Activated naive CD8-positive, alpha-beta T cell treated with anti-CD3 and anti-CD28 coated beads for 36 hours (primary cell): ENCODE measurements around the gene PTPRF. TPM values are rescaled to one million over a fixed set of nuclear protein-coding genes. Genes with fewer than 3 reads are reported as not detected.
"Not testable (repeated sequence)": the region's sequence is repeated elsewhere in the genome, so short reads cannot be mapped to it uniquely, and the experiment has no call there.

ENCODE experiments used
- DNase-seq: peaks from one replicate; pipeline ENCODE4 v3.0.0; 2021
- H3K27ac Mint-ChIP-seq: one replicate; pipeline ENCODE4 v1.8.0; 2022; ENCODE audit warnings: mild to moderate bottlenecking, moderate library complexity, mixed read lengths
- H3K27me3 Mint-ChIP-seq: one replicate; pipeline ENCODE4 v1.8.0; 2022; ENCODE audit warnings: mild to moderate bottlenecking, mixed read lengths
- H3K36me3 Mint-ChIP-seq: one replicate; pipeline ENCODE4 v1.8.0; 2021; ENCODE audit warnings: mild to moderate bottlenecking, mixed read lengths
- H3K4me1 Mint-ChIP-seq: one replicate; pipeline ENCODE4 v1.8.0; 2021; ENCODE audit warnings: mixed read lengths
- H3K4me3 Mint-ChIP-seq: one replicate; pipeline ENCODE4 v1.8.0; 2022; ENCODE audit warnings: mild to moderate bottlenecking, moderate library complexity, mixed read lengths
- H3K9me3 Mint-ChIP-seq: one replicate; pipeline ENCODE4 v1.8.0; 2022; ENCODE audit warnings: mixed read lengths
- total RNA-seq, 2 experiments: library from RNA; stranded (reverse); gene quantifications; one replicate each; pipeline ENCODE4 v1.2.3, GENCODE V29; 2021

The PTPRF gene
- total RNA-seq, 2 experiments from 2014 or later: 3.1 to 3.6 TPM

GRCh38 chr1:43645461-43645860 is 114.8 kb downstream of the PTPRF start:
- Mint-ChIP-seq H3K4me1 (peaks cover 2% of the 10 kb centered on the region), H3K4me3 (no peak overlapping the region), H3K27ac (no peak overlapping the region), H3K9me3 (no peaks in the 10 kb centered on the region), H3K36me3 (peaks cover under 1% of the 10 kb centered on the region), H3K27me3 (no peaks in the 10 kb centered on the region)
- DNase-seq: no peak

- not testable (repeated sequence) for DNase-seq, H3K27ac Mint-ChIP-seq, H3K27me3 Mint-ChIP-seq, H3K4me3 Mint-ChIP-seq, H3K36me3 Mint-ChIP-seq, H3K9me3 Mint-ChIP-seq
- peaks cover 15% of the 10 kb centered on the region for H3K4me1 Mint-ChIP-seq
These were observed 116.6 kb downstream of the PTPRF start for GRCh38 chr1:43647331-43647730.

GRCh38 chr1:43648221-43648847 is 117.7 kb downstream of the PTPRF start:
- H3K4me3 Mint-ChIP-seq: peak overlapping the region; percentile 97
- H3K9me3 Mint-ChIP-seq: no peaks in the 10 kb centered on the region
- no peak for DNase-seq
- no peak overlapping the region for H3K27ac Mint-ChIP-seq
- no peaks in the 10 kb centered on the region for H3K27me3 Mint-ChIP-seq
- H3K36me3 Mint-ChIP-seq: peaks cover 7% of the 10 kb centered on the region
- peaks cover 20% of the 10 kb centered on the region for H3K4me1 Mint-ChIP-seq

GRCh38 chr1:43648876-43649477 is 118.3 kb downstream of the PTPRF start:
- no peaks in the 10 kb centered on the region for H3K9me3 Mint-ChIP-seq
- peaks cover 24% of the 10 kb centered on the region for H3K4me1 Mint-ChIP-seq
- H3K4me3 Mint-ChIP-seq: peak overlapping the region; percentile 97
- H3K27me3 Mint-ChIP-seq: no peaks in the 10 kb centered on the region
- peaks cover 12% of the 10 kb centered on the region for H3K36me3 Mint-ChIP-seq
- DNase-seq: peak; percentile 14
- H3K27ac Mint-ChIP-seq: peak overlapping the region; percentile 98

- H3K27ac Mint-ChIP-seq: peak overlapping the region; percentile 98
- peak overlapping the region; percentile 97 for H3K4me3 Mint-ChIP-seq
- H3K36me3 Mint-ChIP-seq: peaks cover 15% of the 10 kb centered on the region
- peaks cover 26% of the 10 kb centered on the region for H3K4me1 Mint-ChIP-seq
- no peaks in the 10 kb centered on the region for H3K27me3 Mint-ChIP-seq
- DNase-seq: peak; percentile 90
- H3K9me3 Mint-ChIP-seq: no peaks in the 10 kb centered on the region
These were observed 119.8 kb downstream of the PTPRF start for GRCh38 chr1:43650310-43651085.

- peak overlapping the region; percentile 97 for H3K4me3 Mint-ChIP-seq
- DNase-seq: no peak
- no peaks in the 10 kb centered on the region for H3K27me3 Mint-ChIP-seq
- H3K4me1 Mint-ChIP-seq: peaks cover 26% of the 10 kb centered on the region
- peak overlapping the region; percentile 43 for H3K27ac Mint-ChIP-seq
- peaks cover 18% of the 10 kb centered on the region for H3K36me3 Mint-ChIP-seq
- H3K9me3 Mint-ChIP-seq: no peaks in the 10 kb centered on the region
These were observed 120.5 kb downstream of the PTPRF start for GRCh38 chr1:43651188-43651587.

- Mint-ChIP-seq H3K36me3 (peaks cover 20% of the 10 kb centered on the region), H3K27me3 (no peaks in the 10 kb centered on the region), H3K4me3 (peak overlapping the region; percentile 97), H3K9me3 (no peaks in the 10 kb centered on the region), H3K4me1 (peaks cover 26% of the 10 kb centered on the region), H3K27ac (no peak overlapping the region)
- no peak for DNase-seq
These were observed 121.2 kb downstream of the PTPRF start for GRCh38 chr1:43651902-43652301.

- H3K4me3 Mint-ChIP-seq: no peak overlapping the region
- peaks cover 26% of the 10 kb centered on the region for H3K4me1 Mint-ChIP-seq
- DNase-seq: no peak
- H3K36me3 Mint-ChIP-seq: peaks cover 21% of the 10 kb centered on the region
- H3K27ac Mint-ChIP-seq: peak overlapping the region; percentile 23
- H3K9me3 Mint-ChIP-seq: no peaks in the 10 kb centered on the region
- H3K27me3 Mint-ChIP-seq: no peaks in the 10 kb centered on the region
These were observed 122.7 kb downstream of the PTPRF start for GRCh38 chr1:43653339-43653738.

- H3K9me3 Mint-ChIP-seq: no peaks in the 10 kb centered on the region
- DNase-seq: no peak
- H3K27ac Mint-ChIP-seq: peak overlapping the region; percentile 23
- no peak overlapping the region for H3K4me3 Mint-ChIP-seq
- H3K36me3 Mint-ChIP-seq: peaks cover 21% of the 10 kb centered on the region
- no peaks in the 10 kb centered on the region for H3K27me3 Mint-ChIP-seq
- H3K4me1 Mint-ChIP-seq: peaks cover 25% of the 10 kb centered on the region
These were observed 123.2 kb downstream of the PTPRF start for GRCh38 chr1:43653893-43654292.

GRCh38 chr1:43655953-43656352 is 125.3 kb downstream of the PTPRF start:
- Mint-ChIP-seq H3K4me1 (peaks cover 21% of the 10 kb centered on the region), H3K4me3 (no peak overlapping the region), H3K36me3 (peaks cover 26% of the 10 kb centered on the region), H3K27ac (peak overlapping the region; percentile 8), H3K9me3 (no peaks in the 10 kb centered on the region), H3K27me3 (no peaks in the 10 kb centered on the region)
- no peak for DNase-seq

GRCh38 chr1:43659212-43660166 is 128.8 kb downstream of the PTPRF start:
- peaks cover 8% of the 10 kb centered on the region for H3K4me1 Mint-ChIP-seq
- no peaks in the 10 kb centered on the region for H3K27me3 Mint-ChIP-seq
- no peaks in the 10 kb centered on the region for H3K9me3 Mint-ChIP-seq
- peaks cover 28% of the 10 kb centered on the region for H3K36me3 Mint-ChIP-seq
- no peak overlapping the region for H3K27ac Mint-ChIP-seq
- DNase-seq: no peak
- no peak overlapping the region for H3K4me3 Mint-ChIP-seq

- Mint-ChIP-seq H3K4me1 (peaks cover 10% of the 10 kb centered on the region), H3K4me3 (no peak overlapping the region), H3K27ac (no peak overlapping the region), H3K27me3 (no peaks in the 10 kb centered on the region), H3K36me3 (peaks cover 27% of the 10 kb centered on the region), H3K9me3 (no peaks in the 10 kb centered on the region)
- DNase-seq: no peak
These were observed 129.7 kb downstream of the PTPRF start for GRCh38 chr1:43660355-43660754.

GRCh38 chr1:43664369-43664768 is 133.7 kb downstream of the PTPRF start:
- no peak for DNase-seq
- H3K36me3 Mint-ChIP-seq: peaks cover 33% of the 10 kb centered on the region
- H3K9me3 Mint-ChIP-seq: no peaks in the 10 kb centered on the region
- H3K4me3 Mint-ChIP-seq: no peak overlapping the region
- peaks cover 10% of the 10 kb centered on the region for H3K4me1 Mint-ChIP-seq
- H3K27me3 Mint-ChIP-seq: no peaks in the 10 kb centered on the region
- peak overlapping the region; percentile 37 for H3K27ac Mint-ChIP-seq

GRCh38 chr1:43666608-43667007 is 135.9 kb downstream of the PTPRF start:
- Mint-ChIP-seq H3K27ac (no peak overlapping the region), H3K27me3 (no peaks in the 10 kb centered on the region), H3K4me1 (peaks cover 10% of the 10 kb centered on the region), H3K4me3 (no peak overlapping the region), H3K9me3 (no peaks in the 10 kb centered on the region), H3K36me3 (peaks cover 32% of the 10 kb centered on the region)
- no peak for DNase-seq
